Epithelial cell of proximal tubule (primary cell): ENCODE results near the gene TIMM23B. TPM values are rescaled to one million over a fixed set of nuclear protein-coding genes. Genes with fewer than 3 reads are reported as not detected.
"Not testable (repeated sequence)": the region's sequence is repeated elsewhere in the genome, so short reads cannot be mapped to it uniquely, and the experiment has no call there.

Source experiments
- DNase-seq: peaks from one replicate; pipeline ENCODE4 v3.0.0-alpha.2; 2011; ENCODE audit warnings: low read depth
- H3K4me3 ChIP-seq: 2 replicates; pipeline ENCODE4 v1.5.1; 2011; ENCODE audit warnings: low read depth, mild to moderate bottlenecking, low read length
- total RNA-seq: library from RNA; depleted of rRNA; stranded (reverse); fragments of >200 nt; gene quantifications from 2 replicates; pipeline ENCODE4 v1.2.3, GENCODE V29; 2015
- TF ChIP-seq, protein P1 (sequence below): conservative IDR thresholded peaks from 2 replicates; pipeline ENCODE4 v1.5.1; 2012; ENCODE audit warnings: low read depth, mild to moderate bottlenecking, low read length

The TIMM23B gene
- total RNA-seq, 1 donor from 2014 or later = 10.6 TPM

DNA sequence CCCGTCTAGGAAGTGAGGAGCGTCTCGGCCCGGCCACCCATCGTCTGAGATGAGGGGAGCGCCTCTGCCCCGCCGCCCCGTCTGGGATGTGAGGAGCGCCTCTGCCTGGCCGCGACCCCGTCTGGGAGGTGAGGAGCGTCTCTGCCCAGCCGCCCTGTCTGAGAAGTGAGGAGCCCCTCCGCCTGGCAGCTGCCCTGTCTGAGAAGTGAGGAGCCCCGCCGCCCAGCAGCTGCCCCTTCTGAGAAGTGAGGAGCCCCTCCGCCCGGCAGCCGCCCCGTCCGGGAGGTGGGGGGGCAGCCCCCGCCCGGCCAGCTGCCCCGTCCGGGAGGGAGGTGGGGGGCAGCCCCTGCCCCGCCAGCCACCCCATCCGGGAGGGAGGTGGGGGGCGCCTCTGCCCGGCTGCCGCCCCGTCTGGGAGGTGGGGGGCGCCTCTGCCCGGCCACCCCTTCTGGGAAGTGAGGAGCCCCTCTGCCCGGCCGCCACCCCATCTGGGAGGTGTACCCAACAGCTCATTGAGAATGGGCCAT lies 28.5 kb downstream of the TIMM23B start:
- DNase-seq, H3K4me3 ChIP-seq: not testable (repeated sequence)

GRCh38 chr10:49971466-49971865 lies 29.6 kb downstream of the TIMM23B start:
- not testable (repeated sequence) for H3K4me3 ChIP-seq, DNase-seq

DNA sequence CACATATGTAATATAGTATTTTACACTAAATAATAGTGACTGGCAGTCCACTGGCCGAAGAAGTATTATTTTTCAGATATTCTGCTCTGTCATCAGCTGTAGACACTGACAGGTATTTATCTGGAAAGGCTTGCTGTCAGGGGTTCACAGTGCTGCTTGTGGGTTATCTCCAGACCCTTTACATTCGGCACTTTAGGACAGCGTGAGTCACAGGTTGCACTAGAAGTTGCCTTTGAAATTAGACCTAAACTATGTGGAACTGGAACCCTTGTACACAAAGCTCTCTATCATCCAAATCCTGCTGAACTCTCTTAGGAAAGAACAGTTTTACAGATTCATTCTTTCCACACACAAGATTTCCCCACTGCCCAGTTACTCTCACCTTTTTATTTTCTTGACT lies 30.2 kb downstream of the TIMM23B start:
- not testable (repeated sequence) for H3K4me3 ChIP-seq, DNase-seq

- DNase-seq, H3K4me3 ChIP-seq: not testable (repeated sequence)
Observed at GRCh38 chr10:49977756-49978155, 35.9 kb downstream of the TIMM23B start.

- not testable (repeated sequence) for H3K4me3 ChIP-seq, DNase-seq
Observed at GRCh38 chr10:49987207-49987606, 45.4 kb downstream of the TIMM23B start.

- not testable (repeated sequence) for DNase-seq, H3K4me3 ChIP-seq
Observed at GRCh38 chr10:49988376-49988775, 46.5 kb downstream of the TIMM23B start, which contains the start of gene AGAP6. Gene AGAP6, plus strand, starts transcription at chr10:49988406. Its CDS starts 310 bp downstream, at chr10:49988716.

GRCh38 chr10:49995321-49995720 lies 53.5 kb downstream of the TIMM23B start:
- H3K4me3 ChIP-seq, DNase-seq: not testable (repeated sequence)

- DNase-seq, H3K4me3 ChIP-seq: not testable (repeated sequence)
Observed at GRCh38 chr10:50014024-50014423, 72.2 kb downstream of the TIMM23B start.

GRCh38 chr10:50015596-50016220 lies 73.9 kb downstream of the TIMM23B start:
- H3K4me3 ChIP-seq, DNase-seq: not testable (repeated sequence)

DNA sequence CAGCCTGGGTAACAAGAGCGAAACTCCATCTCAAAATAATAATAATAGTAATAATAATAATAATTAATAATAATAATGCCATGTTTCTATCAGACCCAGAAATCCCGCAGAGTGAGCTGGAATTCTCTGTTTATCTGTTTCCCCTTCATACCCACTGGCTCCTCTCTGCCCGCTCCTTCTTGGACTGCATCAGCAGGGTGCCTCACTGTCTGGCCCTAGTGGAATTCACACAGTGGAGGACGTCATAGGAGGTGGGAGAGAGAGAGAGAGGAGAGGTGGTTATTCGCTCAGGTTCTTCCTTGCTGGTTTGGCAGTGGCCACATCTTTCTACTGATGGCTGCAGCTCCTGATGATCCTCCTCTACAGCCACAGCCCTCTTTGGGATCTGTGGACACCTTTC lies 75.1 kb downstream of the TIMM23B start:
- DNase-seq, H3K4me3 ChIP-seq: not testable (repeated sequence)

GRCh38 chr10:50017646-50018045 lies 75.8 kb downstream of the TIMM23B start:
- not testable (repeated sequence) for DNase-seq, H3K4me3 ChIP-seq

DNA sequence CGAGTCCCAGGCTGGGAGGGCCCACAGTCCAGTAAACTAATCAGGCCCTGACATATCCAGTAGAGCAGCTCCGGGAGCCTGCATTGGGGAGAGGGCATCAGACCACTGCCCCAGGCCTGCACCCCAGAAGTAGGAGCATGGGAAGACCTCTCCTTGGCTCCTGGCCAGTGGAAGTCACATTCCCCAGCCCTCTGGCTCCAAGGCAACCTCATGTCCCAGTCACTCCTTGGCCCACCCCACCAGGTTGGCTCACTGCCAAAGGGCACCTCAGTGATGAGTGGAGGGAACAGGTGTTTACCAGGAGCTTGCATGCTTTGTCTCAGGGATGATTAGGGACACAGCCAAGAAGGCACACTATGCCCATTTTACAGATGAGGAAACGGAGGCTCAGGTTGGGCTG lies 77.4 kb downstream of the TIMM23B start:
- not testable (repeated sequence) for DNase-seq, H3K4me3 ChIP-seq

DNA sequence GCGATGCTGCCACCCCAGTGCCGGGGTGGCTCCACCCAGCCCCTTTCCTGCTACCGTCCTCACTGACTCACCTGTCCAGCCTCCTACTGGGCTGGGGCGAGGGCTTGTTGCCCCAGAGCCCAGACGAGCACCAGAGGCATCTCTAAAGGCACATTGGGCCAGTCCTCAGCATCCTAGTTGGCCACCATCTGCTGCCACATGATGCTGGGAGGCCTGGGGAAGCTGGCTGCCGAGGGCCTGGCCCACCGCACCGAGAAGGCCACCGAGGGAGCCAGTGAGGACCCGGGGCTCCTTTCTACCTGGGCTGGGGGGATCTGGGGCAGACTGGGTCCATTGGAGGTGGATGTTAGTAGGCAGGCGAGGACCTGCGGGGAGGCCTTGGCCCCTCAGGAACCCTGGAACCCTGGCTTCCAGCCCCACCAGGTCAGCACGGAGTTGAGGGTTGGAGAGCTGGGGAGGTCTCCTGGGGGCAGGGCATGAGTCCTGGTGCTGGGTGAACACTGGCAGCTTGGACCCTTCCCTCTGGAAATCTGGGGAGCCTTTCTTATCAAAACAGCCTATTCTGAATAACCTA lies 78.7 kb downstream of the TIMM23B start:
- H3K4me3 ChIP-seq, DNase-seq: not testable (repeated sequence)

- TF ChIP-seq, protein P1, sequence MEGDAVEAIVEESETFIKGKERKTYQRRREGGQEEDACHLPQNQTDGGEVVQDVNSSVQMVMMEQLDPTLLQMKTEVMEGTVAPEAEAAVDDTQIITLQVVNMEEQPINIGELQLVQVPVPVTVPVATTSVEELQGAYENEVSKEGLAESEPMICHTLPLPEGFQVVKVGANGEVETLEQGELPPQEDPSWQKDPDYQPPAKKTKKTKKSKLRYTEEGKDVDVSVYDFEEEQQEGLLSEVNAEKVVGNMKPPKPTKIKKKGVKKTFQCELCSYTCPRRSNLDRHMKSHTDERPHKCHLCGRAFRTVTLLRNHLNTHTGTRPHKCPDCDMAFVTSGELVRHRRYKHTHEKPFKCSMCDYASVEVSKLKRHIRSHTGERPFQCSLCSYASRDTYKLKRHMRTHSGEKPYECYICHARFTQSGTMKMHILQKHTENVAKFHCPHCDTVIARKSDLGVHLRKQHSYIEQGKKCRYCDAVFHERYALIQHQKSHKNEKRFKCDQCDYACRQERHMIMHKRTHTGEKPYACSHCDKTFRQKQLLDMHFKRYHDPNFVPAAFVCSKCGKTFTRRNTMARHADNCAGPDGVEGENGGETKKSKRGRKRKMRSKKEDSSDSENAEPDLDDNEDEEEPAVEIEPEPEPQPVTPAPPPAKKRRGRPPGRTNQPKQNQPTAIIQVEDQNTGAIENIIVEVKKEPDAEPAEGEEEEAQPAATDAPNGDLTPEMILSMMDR = no peak
- no peak for DNase-seq
- H3K4me3 ChIP-seq = no peak overlapping the region
Observed at GRCh38 chr10:50021646-50022045, 79.8 kb downstream of the TIMM23B start.

Other genes starting within 250 kb of the TIMM23B start
- 0.36 and 1.8 TPM in 2 replicates for gene OGDHL, start 179.7 kb upstream of the TIMM23B start, total RNA-seq
- 20.4 and 24.3 TPM in 2 replicates for gene PARG, start within 50 bp of the TIMM23B start, total RNA-seq
- 2.9 and 3.4 TPM in 2 replicates for gene AGAP6, start 46.4 kb downstream of the TIMM23B start, total RNA-seq
- 17.2 and 22.2 TPM in 2 replicates for gene WASHC2A, start 125.9 kb downstream of the TIMM23B start, total RNA-seq